ENCODE measurements around the gene DOCK6. TPM values are rescaled to one million over a fixed set of nuclear protein-coding genes. Genes with fewer than 3 reads are reported as not detected.

DOCK6 gene
- total RNA-seq, 2 experiments from 2014 or later = 24.1 to 74.6 TPM

DNA sequence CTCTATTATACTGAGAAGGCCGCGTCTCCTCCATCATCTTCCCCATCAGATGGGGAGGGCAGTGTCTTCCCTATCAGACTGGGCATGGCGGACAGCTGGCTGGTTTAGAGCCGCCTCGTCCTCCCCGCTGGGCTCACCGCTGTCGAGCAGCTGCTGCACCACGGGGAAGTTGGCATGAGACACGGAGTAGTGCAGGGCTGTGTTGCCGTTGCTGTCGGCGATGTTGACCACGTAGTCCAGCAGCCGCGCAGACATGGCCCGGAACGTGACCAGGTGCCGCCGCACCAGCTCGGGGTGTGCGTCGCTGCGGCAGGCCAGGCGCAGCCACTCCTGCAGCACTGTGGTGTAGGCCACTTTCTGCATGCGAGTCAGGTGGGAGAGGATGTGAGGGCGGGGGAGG is 88.0 kb downstream of the DOCK6 start:
- Histone ChIP-seq H3K4me1 (ENCODE audit: insufficient read depth, low read length, poor library complexity, severe bottlenecking) (peaks cover 7% of the 10 kb centered on the region), H3K4me2 (ENCODE audit: low read length) (no peak overlapping the region), H3K36me3 (ENCODE audit: insufficient read depth, low read length) (peaks cover 88% of the 10 kb centered on the region), H2AFZ (ENCODE audit: low read length) (no peak overlapping the region), H3K27ac (ENCODE audit: low read depth, low read length, poor library complexity, severe bottlenecking) (no peak overlapping the region), H3K4me3 (ENCODE audit: low read depth, low read length, poor library complexity, severe bottlenecking) (no peak overlapping the region), H3K79me2 (ENCODE audit: insufficient read depth, low read depth, low read length) (peaks cover 5% of the 10 kb centered on the region; the same call in 1 of the 2 replicates), H4K20me1 (ENCODE audit: insufficient read depth, low read length) (no peaks in the 10 kb centered on the region), H3K9me3 (ENCODE audit: low read length) (no peaks in the 10 kb centered on the region), H3K9me2 (ENCODE audit: insufficient read depth, low read length) (no peaks in the 10 kb centered on the region)
- TF ChIP-seq EZH2phosphoT487 (IDR thresholded peaks at IDR 0.05; ENCODE audit: borderline replicate concordance, low read depth, low read length) = no peak
- no peak for TF ChIP-seq CTCF (conservative IDR thresholded peaks at IDR 0.05; ENCODE audit: low read length)
- ChIA-PET CTCF (ENCODE audit: unreplicated experiment) (no interaction called here), POLR2A (no interaction called here)
- intact Hi-C loops (cut with micrococcal nuclease; ENCODE audit: unreplicated experiment) = no loop called here
- DNase-seq (ENCODE audit: low spot score) = no peak
- BruUV-seq (replicated peaks) = no TSS peak

DNA sequence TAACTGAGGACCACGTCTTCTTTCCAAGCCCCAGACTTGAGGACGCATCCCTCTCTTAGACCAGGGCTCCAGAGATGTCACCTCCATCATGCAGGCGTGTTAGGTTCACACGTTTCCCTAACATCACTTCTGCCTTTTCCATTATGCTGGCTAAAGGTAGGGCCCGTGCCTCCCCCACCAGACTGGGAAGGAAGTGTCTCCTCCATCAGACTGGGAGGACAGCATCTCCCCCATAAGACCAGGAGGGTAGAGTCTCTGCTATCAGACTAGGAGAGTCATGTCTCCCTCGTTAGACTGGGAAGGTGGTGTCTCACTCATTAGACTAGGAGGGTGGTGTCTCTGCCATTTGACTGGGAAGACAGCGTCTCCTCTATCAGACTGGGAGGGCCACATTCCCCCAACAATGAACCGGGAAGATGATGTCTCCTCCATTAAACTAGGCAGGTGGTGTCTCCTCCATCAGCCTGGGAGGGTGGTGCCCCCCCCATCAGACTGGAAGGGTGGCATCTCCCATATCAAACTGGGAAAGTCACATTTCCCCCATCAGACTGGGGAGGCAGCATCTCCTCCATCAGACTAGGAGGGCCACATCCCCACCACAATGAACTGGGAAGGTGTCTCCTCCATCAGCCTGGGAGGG is 88.7 kb downstream of the DOCK6 start:
- POLR2A ChIA-PET = no interaction called here

More for the DNA sequence above, 88.7 kb downstream of the DOCK6 start:
- TF ChIP-seq CTCF (conservative IDR thresholded peaks at IDR 0.05; ENCODE audit: low read length) (no peak), EZH2phosphoT487 (IDR thresholded peaks at IDR 0.05; ENCODE audit: borderline replicate concordance, low read depth, low read length) (no peak)
- no peak overlapping the region for H2AFZ ChIP-seq (ENCODE audit: low read length)
- intact Hi-C loops (cut with micrococcal nuclease; ENCODE audit: unreplicated experiment) = no loop called here
- no peak overlapping the region for H3K27ac ChIP-seq (ENCODE audit: low read depth, low read length, poor library complexity, severe bottlenecking)
- H3K79me2 ChIP-seq (ENCODE audit: insufficient read depth, low read depth, low read length) = peaks cover 1% of the 10 kb centered on the region; the same call in 1 of the 2 replicates
- no peaks in the 10 kb centered on the region for H4K20me1 ChIP-seq (ENCODE audit: insufficient read depth, low read length)
- no peak overlapping the region for H3K4me2 ChIP-seq (ENCODE audit: low read length)
- no peaks in the 10 kb centered on the region for H3K9me3 ChIP-seq (ENCODE audit: low read length)
- H3K4me3 ChIP-seq (ENCODE audit: low read depth, low read length, poor library complexity, severe bottlenecking) = no peak overlapping the region
- peaks cover 90% of the 10 kb centered on the region for H3K36me3 ChIP-seq (ENCODE audit: insufficient read depth, low read length)
- DNase-seq (ENCODE audit: low spot score) = no peak
- no TSS peak for BruUV-seq (replicated peaks)
- H3K9me2 ChIP-seq (ENCODE audit: insufficient read depth, low read length) = no peaks in the 10 kb centered on the region
- CTCF ChIA-PET (ENCODE audit: unreplicated experiment) = no interaction called here
- H3K4me1 ChIP-seq (ENCODE audit: insufficient read depth, low read length, poor library complexity, severe bottlenecking) = peaks cover under 1% of the 10 kb centered on the region
